Loucy (cell line): ENCODE data around the gene JTB.

Experiments
- CTCF ChIP-seq: fragments of 200-600 bp; sonication (generic); conservative IDR thresholded peaks from 2 replicates; pipeline ENCODE4 v1.5.1; 2014; ENCODE audit warnings: mild to moderate bottlenecking, antibody characterized with exemption, low read length
- EZH2phosphoT487 ChIP-seq: fragments of 200-600 bp; IDR thresholded peaks from 2 replicates; pipeline ENCODE4 v1.6.1; 2018; ENCODE audit warnings: antibody characterized with exemption, mild to moderate bottlenecking, moderate library complexity, borderline replicate concordance

GRCh38 chr1:153976819-153977249, 640 bp downstream of the JTB start:
- TF ChIP-seq CTCF (no peak), EZH2phosphoT487 (no peak)
